ENCODE data around the gene ACSL3.

- no peak for TF ChIP-seq CTCF (IDR thresholded peaks at IDR 0.05)
- TF ChIP-seq, protein P1, sequence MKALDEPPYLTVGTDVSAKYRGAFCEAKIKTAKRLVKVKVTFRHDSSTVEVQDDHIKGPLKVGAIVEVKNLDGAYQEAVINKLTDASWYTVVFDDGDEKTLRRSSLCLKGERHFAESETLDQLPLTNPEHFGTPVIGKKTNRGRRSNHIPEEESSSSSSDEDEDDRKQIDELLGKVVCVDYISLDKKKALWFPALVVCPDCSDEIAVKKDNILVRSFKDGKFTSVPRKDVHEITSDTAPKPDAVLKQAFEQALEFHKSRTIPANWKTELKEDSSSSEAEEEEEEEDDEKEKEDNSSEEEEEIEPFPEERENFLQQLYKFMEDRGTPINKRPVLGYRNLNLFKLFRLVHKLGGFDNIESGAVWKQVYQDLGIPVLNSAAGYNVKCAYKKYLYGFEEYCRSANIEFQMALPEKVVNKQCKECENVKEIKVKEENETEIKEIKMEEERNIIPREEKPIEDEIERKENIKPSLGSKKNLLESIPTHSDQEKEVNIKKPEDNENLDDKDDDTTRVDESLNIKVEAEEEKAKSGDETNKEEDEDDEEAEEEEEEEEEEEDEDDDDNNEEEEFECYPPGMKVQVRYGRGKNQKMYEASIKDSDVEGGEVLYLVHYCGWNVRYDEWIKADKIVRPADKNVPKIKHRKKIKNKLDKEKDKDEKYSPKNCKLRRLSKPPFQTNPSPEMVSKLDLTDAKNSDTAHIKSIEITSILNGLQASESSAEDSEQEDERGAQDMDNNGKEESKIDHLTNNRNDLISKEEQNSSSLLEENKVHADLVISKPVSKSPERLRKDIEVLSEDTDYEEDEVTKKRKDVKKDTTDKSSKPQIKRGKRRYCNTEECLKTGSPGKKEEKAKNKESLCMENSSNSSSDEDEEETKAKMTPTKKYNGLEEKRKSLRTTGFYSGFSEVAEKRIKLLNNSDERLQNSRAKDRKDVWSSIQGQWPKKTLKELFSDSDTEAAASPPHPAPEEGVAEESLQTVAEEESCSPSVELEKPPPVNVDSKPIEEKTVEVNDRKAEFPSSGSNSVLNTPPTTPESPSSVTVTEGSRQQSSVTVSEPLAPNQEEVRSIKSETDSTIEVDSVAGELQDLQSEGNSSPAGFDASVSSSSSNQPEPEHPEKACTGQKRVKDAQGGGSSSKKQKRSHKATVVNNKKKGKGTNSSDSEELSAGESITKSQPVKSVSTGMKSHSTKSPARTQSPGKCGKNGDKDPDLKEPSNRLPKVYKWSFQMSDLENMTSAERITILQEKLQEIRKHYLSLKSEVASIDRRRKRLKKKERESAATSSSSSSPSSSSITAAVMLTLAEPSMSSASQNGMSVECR (CRISPR knock-in tag; IDR thresholded peaks at IDR 0.05; ENCODE audit: borderline replicate concordance), result no peak
- no peak for TF ChIP-seq TEAD4 (CRISPR knock-in tag; IDR thresholded peaks at IDR 0.05)
- no peak for TF ChIP-seq ESRRA (CRISPR knock-in tag; IDR thresholded peaks at IDR 0.05; ENCODE audit: borderline replicate concordance)
- TF ChIP-seq MAX (CRISPR knock-in tag; IDR thresholded peaks at IDR 0.05), result no peak
- no peak for TF ChIP-seq ZNF121 (CRISPR knock-in tag; IDR thresholded peaks at IDR 0.05)
- no peak for TF ChIP-seq KAT7 (CRISPR knock-in tag; IDR thresholded peaks at IDR 0.05; ENCODE audit: borderline replicate concordance)
- TF ChIP-seq, protein P2, sequence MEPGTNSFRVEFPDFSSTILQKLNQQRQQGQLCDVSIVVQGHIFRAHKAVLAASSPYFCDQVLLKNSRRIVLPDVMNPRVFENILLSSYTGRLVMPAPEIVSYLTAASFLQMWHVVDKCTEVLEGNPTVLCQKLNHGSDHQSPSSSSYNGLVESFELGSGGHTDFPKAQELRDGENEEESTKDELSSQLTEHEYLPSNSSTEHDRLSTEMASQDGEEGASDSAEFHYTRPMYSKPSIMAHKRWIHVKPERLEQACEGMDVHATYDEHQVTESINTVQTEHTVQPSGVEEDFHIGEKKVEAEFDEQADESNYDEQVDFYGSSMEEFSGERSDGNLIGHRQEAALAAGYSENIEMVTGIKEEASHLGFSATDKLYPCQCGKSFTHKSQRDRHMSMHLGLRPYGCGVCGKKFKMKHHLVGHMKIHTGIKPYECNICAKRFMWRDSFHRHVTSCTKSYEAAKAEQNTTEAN (CRISPR knock-in tag; IDR thresholded peaks at IDR 0.05), result no peak
These were observed 23.2 kb upstream of the ACSL3 start for GRCh38 chr2:222837643-222838056.

Data from WTC11 (cell line).